ENCODE results near the gene RRP1B. TPM values are rescaled to one million over a fixed set of nuclear protein-coding genes. Genes with fewer than 3 reads are reported as not detected.

The RRP1B gene
- total and polyA plus RNA-seq, 4 experiments from 2014 or later: 19.8 to 40.5 (median 39.0) TPM

- DNase-seq: peak; percentile 64 to 91 (median 72)
- H3K4me3 ChIP-seq (ENCODE audit: low read length in 2 of 2): peak overlapping the region; percentile 51 to 69
- H3K27me3 ChIP-seq (ENCODE audit: insufficient read depth, low read length): no peaks in the 10 kb centered on the region
- ChIA-PET POLR2A (ENCODE audit: partially characterized antibody) (interaction anchor here (0.7 to 2.5 kb wide), 4 partner anchors 10 to 283 kb away, joined by 3 to 42 read pairs (median 8); partner anchors contain the start of genes PDXK, RRP1 and TRAPPC10), CTCF (ENCODE audit: partially characterized antibody) (interaction anchor here (1.0 to 1.4 kb wide), 2 partner anchors 14 to 61 kb away, joined by 3 read pairs; partner anchors contain the start of gene RRP1)
- intact Hi-C loops (cut with micrococcal nuclease): loop anchor here (1.0 kb wide), 1 partner anchor 9 kb away; the partner anchor contains the start of gene PDXK
- Mint-ChIP-seq H3K4me1 (peaks cover 30 to 53% (median 44%) of the 10 kb centered on the region in 4 donors), H3K9me3 (peaks cover 0 to 3% (median 0%) of the 10 kb centered on the region in 8 donors), H3K27ac (peak overlapping the region; percentile 84 to 96 (median 93)), H3K36me3 (peaks cover 0 to 7% of the 10 kb centered on the region in 2 donors), H3K4me3 (peak overlapping the region; percentile 77 to 91 (median 80)), H3K27me3 (no peaks in the 10 kb centered on the region)
- H3K9me3 ChIP-seq (ENCODE audit: control insufficient read depth in 1 of 2, low read length in 2 of 2): no peaks in the 10 kb centered on the region
- peak overlapping the region; percentile 47 for H3K27ac ChIP-seq (ENCODE audit: low read depth, low read length)
- peaks cover 34% of the 10 kb centered on the region for H3K4me1 ChIP-seq (ENCODE audit: insufficient read depth, low read length)
- H3K36me3 ChIP-seq (ENCODE audit: insufficient read depth, low read length): no peaks in the 10 kb centered on the region
Measured at GRCh38 chr21:43728467-43729390, 69.4 kb downstream of the RRP1B start.

- CTCF ChIA-PET (ENCODE audit: partially characterized antibody): no interaction called here
- Histone ChIP-seq H3K36me3 (ENCODE audit: insufficient read depth, low read length) (peaks cover 6% of the 10 kb centered on the region), H3K27me3 (ENCODE audit: insufficient read depth, low read length) (no peaks in the 10 kb centered on the region), H3K9me3 (ENCODE audit: control insufficient read depth in 1 of 2, low read length in 2 of 2) (no peaks in the 10 kb centered on the region), H3K4me1 (ENCODE audit: insufficient read depth, low read length) (peaks cover 42% of the 10 kb centered on the region), H3K27ac (ENCODE audit: low read depth, low read length) (no peak overlapping the region), H3K4me3 (ENCODE audit: low read length in 2 of 2) (no peak overlapping the region)
- Mint-ChIP-seq H3K4me3 (peak overlapping the region in 1 of 8 donors; percentile 11), H3K27ac (peak overlapping the region in 6 of 7 donors; percentile 54 to 92 (median 80)), H3K4me1 (peaks cover 37 to 53% (median 48%) of the 10 kb centered on the region in 4 donors), H3K27me3 (no peaks in the 10 kb centered on the region), H3K36me3 (peaks cover 0 to 5% of the 10 kb centered on the region in 2 donors), H3K9me3 (peaks cover 0 to 2% (median 0%) of the 10 kb centered on the region in 8 donors)
- POLR2A ChIA-PET (ENCODE audit: partially characterized antibody): interaction anchor here (1.2 kb wide), 1 partner anchor 12 kb away, joined by 4 read pairs; the partner anchor contains the start of gene PDXK
- DNase-seq: no peak
- intact Hi-C loops (cut with micrococcal nuclease): no loop called here
Measured at GRCh38 chr21:43731476-43731875, 72.1 kb downstream of the RRP1B start.

- DNase-seq: no peak
- Histone ChIP-seq H3K27me3 (ENCODE audit: insufficient read depth, low read length) (no peaks in the 10 kb centered on the region), H3K9me3 (ENCODE audit: control insufficient read depth in 1 of 2, low read length in 2 of 2) (no peaks in the 10 kb centered on the region), H3K36me3 (ENCODE audit: insufficient read depth, low read length) (peaks cover 6% of the 10 kb centered on the region), H3K4me1 (ENCODE audit: insufficient read depth, low read length) (peaks cover 36% of the 10 kb centered on the region), H3K4me3 (ENCODE audit: low read length in 2 of 2) (no peak overlapping the region), H3K27ac (ENCODE audit: low read depth, low read length) (no peak overlapping the region)
- POLR2A ChIA-PET (ENCODE audit: partially characterized antibody): interaction anchor here (1.2 kb wide), 1 partner anchor 13 kb away, joined by 4 read pairs; the partner anchor contains the start of gene PDXK
- Mint-ChIP-seq H3K36me3 (peaks cover 0 to 3% of the 10 kb centered on the region in 2 donors), H3K27ac (peak overlapping the region in 6 of 7 donors; percentile 57 to 92 (median 80)), H3K9me3 (peaks cover 0 to 2% (median 0%) of the 10 kb centered on the region in 8 donors), H3K4me3 (no peak overlapping the region), H3K27me3 (no peaks in the 10 kb centered on the region), H3K4me1 (peaks cover 32 to 46% (median 42%) of the 10 kb centered on the region in 4 donors)
- intact Hi-C loops (cut with micrococcal nuclease): no loop called here
- CTCF ChIA-PET (ENCODE audit: partially characterized antibody): no interaction called here
Measured at GRCh38 chr21:43731891-43732711, 72.7 kb downstream of the RRP1B start.

GRCh38 chr21:43733060-43733459 lies 73.7 kb downstream of the RRP1B start:
- Histone ChIP-seq H3K27ac (ENCODE audit: low read depth, low read length) (no peak overlapping the region), H3K4me1 (ENCODE audit: insufficient read depth, low read length) (peaks cover 26% of the 10 kb centered on the region), H3K9me3 (ENCODE audit: control insufficient read depth in 1 of 2, low read length in 2 of 2) (no peaks in the 10 kb centered on the region), H3K4me3 (ENCODE audit: low read length in 2 of 2) (no peak overlapping the region), H3K36me3 (ENCODE audit: insufficient read depth, low read length) (peaks cover 6% of the 10 kb centered on the region), H3K27me3 (ENCODE audit: insufficient read depth, low read length) (no peaks in the 10 kb centered on the region)
- Mint-ChIP-seq H3K27me3 (no peaks in the 10 kb centered on the region), H3K9me3 (no peaks in the 10 kb centered on the region), H3K27ac (peak overlapping the region in 3 of 7 donors; percentile 95 to 97 (median 96)), H3K4me1 (peaks cover 25 to 37% (median 35%) of the 10 kb centered on the region in 4 donors), H3K4me3 (peak overlapping the region in 4 of 8 donors; percentile 26 to 80 (median 53)), H3K36me3 (peaks cover 3 to 4% of the 10 kb centered on the region in 2 donors)
- CTCF ChIA-PET (ENCODE audit: partially characterized antibody): no interaction called here
- peak in 2 of 5 donors; percentile 51 to 61 for DNase-seq
- intact Hi-C loops (cut with micrococcal nuclease): no loop called here
- POLR2A ChIA-PET (ENCODE audit: partially characterized antibody): interaction anchor here (1.0 kb wide), 1 partner anchor 13 kb away, joined by 3 read pairs; no protein-coding TSS in a partner anchor

- no peaks in the 10 kb centered on the region for H3K27me3 ChIP-seq (ENCODE audit: insufficient read depth, low read length)
- peak overlapping the region; percentile 32 to 97 (median 69) for H3K27ac Mint-ChIP-seq
- no peaks in the 10 kb centered on the region for H3K27me3 Mint-ChIP-seq
- peaks cover 21 to 31% (median 30%) of the 10 kb centered on the region in 4 donors for H3K4me1 Mint-ChIP-seq
- no peaks in the 10 kb centered on the region for H3K9me3 ChIP-seq (ENCODE audit: control insufficient read depth in 1 of 2, low read length in 2 of 2)
- H3K36me3 Mint-ChIP-seq: peaks cover 3 to 4% of the 10 kb centered on the region in 2 donors
- H3K4me3 Mint-ChIP-seq: peak overlapping the region in 5 of 8 donors; percentile 25 to 80 (median 76)
- no peaks in the 10 kb centered on the region for H3K9me3 Mint-ChIP-seq
- peaks cover 21% of the 10 kb centered on the region for H3K4me1 ChIP-seq (ENCODE audit: insufficient read depth, low read length)
- ChIA-PET POLR2A (ENCODE audit: partially characterized antibody) (interaction anchor here (1.0 kb wide), 1 partner anchor 14 kb away, joined by 3 read pairs; no protein-coding TSS in a partner anchor), CTCF (ENCODE audit: partially characterized antibody) (no interaction called here)
- DNase-seq: peak in 2 of 5 donors; percentile 21
- H3K4me3 ChIP-seq (ENCODE audit: low read length in 2 of 2): no peak overlapping the region
- H3K36me3 ChIP-seq (ENCODE audit: insufficient read depth, low read length): peaks cover 6% of the 10 kb centered on the region
- intact Hi-C loops (cut with micrococcal nuclease): no loop called here
- H3K27ac ChIP-seq (ENCODE audit: low read depth, low read length): no peak overlapping the region
Measured at GRCh38 chr21:43733529-43734071, 74.2 kb downstream of the RRP1B start.

- no peak overlapping the region for H3K27ac ChIP-seq (ENCODE audit: low read depth, low read length)
Measured at GRCh38 chr21:43734131-43734927, 75.0 kb downstream of the RRP1B start.

More at GRCh38 chr21:43734131-43734927, 75.0 kb downstream of the RRP1B start:
- ChIA-PET CTCF (ENCODE audit: partially characterized antibody) (no interaction called here), POLR2A (ENCODE audit: partially characterized antibody) (interaction anchor here (1.0 kb wide), 1 partner anchor 15 kb away, joined by 3 read pairs; no protein-coding TSS in a partner anchor)
- H3K36me3 Mint-ChIP-seq: peaks cover 7 to 8% of the 10 kb centered on the region in 2 donors
- Histone ChIP-seq H3K9me3 (ENCODE audit: control insufficient read depth in 1 of 2, low read length in 2 of 2) (no peaks in the 10 kb centered on the region), H3K4me3 (ENCODE audit: low read length in 2 of 2) (no peak overlapping the region), H3K36me3 (ENCODE audit: insufficient read depth, low read length) (peaks cover 6% of the 10 kb centered on the region), H3K4me1 (ENCODE audit: insufficient read depth, low read length) (peaks cover 15% of the 10 kb centered on the region), H3K27me3 (ENCODE audit: insufficient read depth, low read length) (no peaks in the 10 kb centered on the region)
- peaks cover 22 to 27% (median 24%) of the 10 kb centered on the region in 4 donors for H3K4me1 Mint-ChIP-seq
- peak in 1 of 5 donors; percentile 15 for DNase-seq
- peak overlapping the region in 4 of 8 donors; percentile 58 to 80 (median 78) for H3K4me3 Mint-ChIP-seq
- H3K27me3 Mint-ChIP-seq: no peaks in the 10 kb centered on the region
- no peaks in the 10 kb centered on the region for H3K9me3 Mint-ChIP-seq
- peak overlapping the region in 6 of 7 donors; percentile 40 to 97 (median 84) for H3K27ac Mint-ChIP-seq
- intact Hi-C loops (cut with micrococcal nuclease): no loop called here
